GM21360 (cell line): Measurements from ENCODE around the gene RIMS4.
"Not testable (repeated sequence)": the region's sequence is repeated elsewhere in the genome, so short reads cannot be mapped to it uniquely, and the experiment has no call there.

ENCODE experiments used
- ATAC-seq: cut with Tn5 transposase; IDR thresholded peaks from one replicate; pipeline ENCODE4 v1.9.1; 2021; ENCODE audit warnings: mild to moderate bottlenecking, moderate library complexity; ENCODE audit not compliant: unreplicated experiment

Gene RIMS4

DNA sequence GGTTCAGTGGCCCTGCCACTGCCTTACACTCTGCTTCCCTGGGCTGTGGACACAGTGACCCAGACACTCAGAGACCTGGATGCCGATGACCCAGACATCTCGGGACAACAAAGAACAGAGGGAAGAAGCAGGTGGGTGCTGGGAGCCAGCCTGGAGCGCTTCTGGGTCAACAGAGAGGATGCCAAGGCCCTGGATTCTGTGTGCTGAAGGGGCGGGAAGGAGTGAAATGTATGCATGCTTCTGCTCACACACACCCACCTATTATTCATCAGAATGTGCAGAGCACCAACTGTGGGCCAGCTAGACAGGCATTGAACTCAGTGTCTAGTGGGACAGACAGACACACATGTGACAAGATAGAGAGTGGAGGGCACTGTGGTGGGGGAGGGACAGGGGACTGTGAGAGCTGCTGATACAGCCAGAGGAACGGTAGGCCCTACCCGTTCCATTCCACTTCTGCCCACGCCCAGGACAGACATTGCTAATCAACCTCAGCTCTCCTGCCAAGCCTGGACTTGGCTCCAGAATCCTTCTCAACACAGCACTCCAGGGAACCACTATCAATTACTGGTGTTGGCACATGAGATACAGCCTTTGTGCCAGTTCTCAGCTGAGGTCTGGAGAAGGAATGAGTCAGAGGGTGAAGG is 44.5 kb downstream of the RIMS4 start:
- no peak for ATAC-seq

DNA sequence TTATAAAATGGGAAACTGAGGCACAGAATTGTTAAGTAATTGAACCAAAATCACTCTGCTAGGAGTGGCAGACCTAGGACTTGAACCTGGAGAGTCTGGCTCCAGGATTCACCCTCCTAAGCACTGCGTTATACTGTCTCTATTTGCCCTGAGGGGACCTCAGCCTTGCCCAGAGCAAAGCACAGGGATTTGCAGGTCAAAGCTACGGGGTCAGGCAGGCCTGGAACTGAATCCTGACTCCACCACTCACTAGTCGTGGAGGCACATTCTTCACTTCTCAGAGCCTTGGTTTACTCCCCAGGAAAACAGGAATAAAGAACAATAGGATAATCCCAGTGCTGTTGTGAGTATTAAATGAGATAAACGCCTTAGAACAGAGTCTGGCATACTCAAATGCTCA is 45.3 kb downstream of the RIMS4 start:
- ATAC-seq, result no peak

DNA sequence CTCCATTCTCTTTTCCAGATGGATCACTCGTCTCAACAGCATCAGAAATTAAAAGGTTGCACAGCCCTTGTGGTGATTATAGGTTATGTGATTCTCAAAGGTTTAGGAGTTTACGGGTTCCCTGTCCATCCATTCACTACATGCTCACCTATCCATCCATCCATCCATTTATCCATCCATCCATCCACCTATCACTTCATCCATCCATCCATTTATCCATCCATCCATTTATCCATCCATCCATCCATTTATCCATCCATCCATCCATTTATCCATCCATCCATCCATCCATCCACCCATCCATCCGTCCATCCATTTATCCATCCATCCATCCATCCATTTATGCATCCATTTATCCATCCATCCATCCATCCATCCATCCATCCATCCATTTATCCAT is 46.5 kb downstream of the RIMS4 start:
- ATAC-seq, result not testable (repeated sequence)

DNA sequence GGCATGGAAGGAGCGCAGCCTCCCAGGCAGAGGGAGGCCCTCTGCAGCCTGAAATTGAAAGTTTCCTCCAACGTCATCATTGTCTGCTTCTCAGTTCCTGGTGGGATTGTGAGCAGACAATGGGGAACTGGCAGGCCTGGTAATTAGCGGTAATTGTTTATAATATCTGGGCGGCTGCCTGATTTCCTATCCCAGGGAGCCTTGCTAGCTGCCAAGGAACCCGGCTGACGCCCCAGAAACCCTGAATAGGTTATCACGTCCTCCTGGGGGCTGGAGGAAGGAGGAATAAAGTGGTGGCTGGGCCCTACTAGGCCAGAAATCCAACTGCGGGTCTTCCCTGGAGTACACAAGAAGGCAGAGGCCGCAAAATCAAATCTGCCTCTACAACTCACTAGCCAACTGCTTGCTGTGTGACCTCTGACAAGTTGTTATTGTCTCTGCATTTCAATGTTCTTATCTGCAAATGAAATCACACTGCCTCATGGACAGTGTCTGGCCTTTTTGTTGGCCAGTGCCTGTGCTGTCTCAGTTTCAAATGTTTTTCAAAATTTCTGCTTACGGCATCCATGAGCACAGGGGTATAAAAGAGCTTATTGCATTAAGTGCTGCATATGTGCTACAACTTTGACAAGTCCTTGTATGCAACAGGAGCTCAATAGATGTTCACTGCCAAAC is 47.7 kb downstream of the RIMS4 start:
- ATAC-seq, result no peak

DNA sequence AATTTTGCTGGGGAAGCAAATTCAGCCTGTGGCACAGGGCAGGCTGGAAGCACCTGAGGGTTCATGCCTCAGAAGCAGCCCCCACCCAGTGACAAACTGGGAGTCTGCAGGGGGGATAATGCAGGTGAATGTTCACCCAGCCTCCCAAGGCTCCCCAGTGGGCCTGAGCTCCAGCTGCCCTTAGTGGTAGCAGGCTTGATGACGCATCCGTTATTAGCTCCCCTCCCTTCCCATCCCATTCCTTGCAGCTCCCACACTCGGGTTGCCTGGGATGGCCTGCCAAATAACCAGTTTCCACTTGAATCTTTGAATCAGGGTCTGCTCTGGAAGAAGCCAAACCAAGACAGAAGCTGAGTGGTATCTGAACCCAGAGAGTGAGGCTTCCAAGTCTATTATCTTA is 48.9 kb downstream of the RIMS4 start:
- no peak for ATAC-seq

DNA sequence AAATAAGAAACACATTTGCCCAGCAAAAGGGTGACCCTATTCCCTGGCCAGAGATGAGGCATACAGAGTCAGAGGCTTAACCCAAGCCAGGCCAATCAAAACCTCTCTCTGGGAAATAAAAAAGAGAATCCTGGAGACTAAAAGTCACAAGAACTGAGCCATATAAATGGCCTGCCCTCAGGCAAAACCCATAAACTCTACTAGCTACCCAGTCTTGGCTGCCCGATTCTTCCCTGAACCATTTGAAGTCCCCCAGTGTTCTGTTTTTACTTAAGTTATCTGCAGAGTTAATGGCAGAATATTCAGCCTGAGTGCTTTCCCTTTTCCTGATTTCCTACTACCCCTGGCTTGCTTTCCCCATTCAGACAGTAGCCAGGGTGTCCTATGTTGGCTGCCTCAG is 50.8 kb downstream of the RIMS4 start:
- no peak for ATAC-seq

DNA sequence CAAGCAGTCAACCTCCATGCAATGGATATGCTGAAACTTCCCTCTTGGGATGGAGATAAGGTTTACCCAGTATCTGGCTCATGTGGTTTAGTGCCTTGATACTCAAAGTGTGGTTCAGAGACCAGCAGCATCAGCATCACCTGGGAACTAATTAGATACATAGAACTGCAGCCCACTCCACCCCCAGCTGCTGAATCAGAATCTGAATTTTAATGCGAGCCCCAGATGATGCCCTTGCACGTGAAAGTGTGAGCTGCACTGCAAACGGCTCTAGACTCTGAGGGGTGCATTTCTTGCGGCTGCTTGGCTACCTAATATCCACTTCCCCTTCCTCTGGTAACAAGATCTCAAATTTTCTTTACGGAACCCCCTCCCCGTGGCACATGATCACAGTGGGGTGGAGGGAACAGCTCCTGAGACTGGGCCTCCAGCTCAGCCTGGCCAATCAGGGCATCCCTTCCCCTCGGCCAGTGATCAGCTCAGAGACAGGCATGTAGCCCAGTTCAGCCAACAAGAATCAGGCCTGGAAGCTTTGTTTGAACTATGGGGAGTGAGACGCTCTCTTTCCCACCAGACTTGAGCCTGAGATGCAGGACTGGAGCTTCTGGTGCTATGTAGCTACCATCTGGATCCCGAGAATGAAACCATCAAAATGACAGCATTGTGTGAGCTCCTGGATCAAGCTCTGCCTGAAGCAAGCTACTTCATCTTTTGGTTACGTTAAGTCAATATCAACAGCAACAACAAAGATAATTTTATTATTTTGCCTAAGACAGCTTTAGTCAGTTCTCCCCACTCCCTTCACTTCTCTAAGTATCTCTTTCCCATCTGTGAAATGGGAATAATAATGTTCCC is 51.9 kb downstream of the RIMS4 start:
- ATAC-seq, result no peak

DNA sequence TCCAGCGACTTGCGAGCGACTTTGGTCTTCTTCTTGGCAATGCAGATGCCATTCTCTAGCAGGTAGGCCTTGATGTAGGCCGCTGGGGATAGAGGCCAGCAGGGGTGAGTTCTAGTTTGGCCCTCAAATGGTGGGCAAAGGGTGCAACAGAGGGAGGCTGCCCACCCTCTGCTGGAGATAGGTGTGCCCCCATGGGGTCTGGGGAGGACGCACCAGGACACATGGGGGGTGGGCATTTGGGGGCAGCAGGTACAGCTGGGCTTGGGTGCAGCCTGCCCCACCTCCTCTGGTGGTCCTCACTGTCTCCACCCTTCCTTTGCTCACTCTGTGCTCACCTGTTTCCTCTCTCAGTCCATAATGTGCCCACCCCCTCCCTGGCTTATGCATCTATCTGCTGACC is 53.4 kb downstream of the RIMS4 start:
- ATAC-seq, result no peak

DNA sequence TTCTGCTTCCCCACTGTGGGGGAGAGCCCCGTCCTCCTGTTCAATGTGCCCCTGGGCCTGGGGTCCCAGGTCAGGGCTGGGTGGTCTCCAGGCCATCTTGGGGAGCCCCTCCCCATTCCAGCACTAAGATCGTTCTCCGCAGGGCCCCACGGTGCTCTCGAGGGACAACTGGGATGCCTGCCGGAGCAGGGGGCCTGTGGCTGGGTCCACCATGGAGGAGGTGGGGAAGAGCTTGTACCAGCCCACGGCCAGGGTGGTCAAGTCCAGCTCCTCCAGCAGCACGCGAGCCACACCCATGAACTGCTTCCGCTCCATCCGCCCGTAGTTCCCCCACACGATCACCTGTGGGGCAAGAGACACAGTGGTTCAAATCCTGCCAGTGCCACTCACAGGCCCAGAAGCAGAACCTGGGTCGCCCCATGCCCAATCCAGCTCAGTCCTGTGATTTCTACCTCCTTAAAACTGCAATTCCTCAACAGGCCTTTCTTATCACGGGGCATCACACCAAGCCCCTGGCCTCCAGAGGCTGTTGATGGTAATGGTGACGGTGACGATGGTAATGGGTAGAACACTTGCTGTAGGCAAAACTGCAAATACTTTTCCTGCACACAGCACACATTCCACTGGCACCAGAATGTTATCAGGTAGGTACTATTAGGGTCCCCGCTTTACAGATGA is 54.2 kb downstream of the RIMS4 start:
- no peak for ATAC-seq

DNA sequence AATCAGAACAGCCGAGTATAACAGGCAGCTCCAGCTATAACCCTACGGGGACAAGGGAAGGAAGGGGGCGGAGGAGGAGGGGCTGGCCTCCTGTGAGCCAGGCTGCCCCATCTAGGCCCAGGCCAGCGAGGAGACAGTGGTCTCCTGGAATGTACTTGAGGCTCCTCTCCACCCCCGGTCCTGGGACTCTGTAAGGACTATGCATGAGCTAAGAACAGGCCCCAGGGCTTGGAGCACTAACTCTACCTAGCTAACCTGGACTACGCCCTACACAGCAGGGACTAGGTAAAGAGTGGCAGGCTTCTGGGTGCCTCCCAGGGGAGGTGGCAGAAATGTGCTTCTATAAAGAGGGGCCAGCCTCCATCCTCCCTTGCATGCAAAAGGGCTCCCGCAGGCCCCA is 55.8 kb downstream of the RIMS4 start:
- no peak for ATAC-seq

DNA sequence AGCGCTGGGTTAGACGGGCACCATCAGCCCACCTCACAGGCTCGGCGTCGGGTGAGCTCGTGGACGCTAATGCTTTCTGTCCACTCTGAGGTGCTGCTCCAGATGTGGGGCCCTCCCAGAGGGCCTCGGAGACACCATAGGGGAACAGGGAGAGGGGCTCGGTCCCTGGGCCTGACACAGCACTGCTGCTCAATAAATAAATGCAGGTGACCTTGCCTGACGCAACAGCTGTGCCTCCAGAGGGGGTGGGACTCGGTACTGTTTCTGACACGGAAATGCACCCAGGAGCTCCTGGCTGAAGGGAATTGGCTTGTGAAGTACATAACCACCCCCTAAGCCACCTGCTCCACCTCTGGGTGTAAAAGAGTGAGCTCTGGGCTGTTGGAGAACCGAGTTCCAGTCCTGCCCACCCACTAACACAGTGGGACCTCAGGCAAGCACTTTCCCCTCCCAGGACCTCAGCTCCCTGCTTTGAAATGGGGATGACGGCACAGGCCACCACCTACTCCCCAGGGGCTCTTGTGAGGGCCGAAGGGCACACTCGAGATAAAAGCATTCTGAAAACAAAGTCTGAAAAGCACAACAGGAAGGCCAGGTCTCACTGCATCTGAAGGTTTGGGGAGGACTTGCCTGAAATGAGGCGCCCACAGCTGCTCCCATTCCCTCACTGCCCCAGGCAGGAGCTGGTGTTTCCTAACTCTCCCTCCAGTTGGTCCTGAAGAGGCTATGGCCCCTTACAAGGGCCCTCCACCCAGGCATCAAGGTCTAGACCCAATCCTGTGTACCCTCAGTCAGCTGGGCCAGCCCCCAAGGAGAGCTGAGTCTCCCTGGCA is 58.0 kb downstream of the RIMS4 start:
- no peak for ATAC-seq

DNA sequence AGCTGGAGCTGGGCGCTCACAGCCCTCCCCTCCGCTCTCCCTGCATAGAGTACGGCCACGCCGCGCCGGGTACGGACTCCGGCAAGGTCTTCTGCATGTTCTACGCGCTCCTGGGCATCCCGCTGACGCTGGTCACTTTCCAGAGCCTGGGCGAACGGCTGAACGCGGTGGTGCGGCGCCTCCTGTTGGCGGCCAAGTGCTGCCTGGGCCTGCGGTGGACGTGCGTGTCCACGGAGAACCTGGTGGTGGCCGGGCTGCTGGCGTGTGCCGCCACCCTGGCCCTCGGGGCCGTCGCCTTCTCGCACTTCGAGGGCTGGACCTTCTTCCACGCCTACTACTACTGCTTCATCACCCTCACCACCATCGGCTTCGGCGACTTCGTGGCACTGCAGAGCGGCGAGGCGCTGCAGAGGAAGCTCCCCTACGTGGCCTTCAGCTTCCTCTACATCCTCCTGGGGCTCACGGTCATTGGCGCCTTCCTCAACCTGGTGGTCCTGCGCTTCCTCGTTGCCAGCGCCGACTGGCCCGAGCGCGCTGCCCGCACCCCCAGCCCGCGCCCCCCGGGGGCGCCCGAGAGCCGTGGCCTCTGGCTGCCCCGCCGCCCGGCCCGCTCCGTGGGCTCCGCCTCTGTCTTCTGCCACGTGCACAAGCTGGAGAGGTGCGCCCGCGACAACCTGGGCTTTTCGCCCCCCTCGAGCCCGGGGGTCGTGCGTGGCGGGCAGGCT is 60.1 kb downstream of the RIMS4 start:
- ATAC-seq, result no peak

DNA sequence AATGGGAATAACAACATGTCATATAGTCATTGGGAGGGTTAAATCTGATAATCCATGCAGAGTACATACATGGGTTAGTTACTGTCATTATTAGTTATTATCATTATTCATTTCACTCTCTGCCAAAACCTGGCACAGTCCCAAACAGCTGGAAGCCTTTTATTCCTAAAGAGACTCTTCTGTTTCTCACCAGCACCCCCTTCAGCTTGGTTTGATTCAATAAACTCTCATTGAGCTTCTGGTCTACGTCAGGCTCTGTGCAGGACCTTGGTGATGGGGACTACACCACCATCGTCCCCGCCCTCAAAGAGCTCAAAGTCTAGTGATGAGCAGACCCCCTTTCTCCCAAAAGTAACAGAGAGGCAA is 62.4 kb downstream of the RIMS4 start:
- no peak for ATAC-seq

DNA sequence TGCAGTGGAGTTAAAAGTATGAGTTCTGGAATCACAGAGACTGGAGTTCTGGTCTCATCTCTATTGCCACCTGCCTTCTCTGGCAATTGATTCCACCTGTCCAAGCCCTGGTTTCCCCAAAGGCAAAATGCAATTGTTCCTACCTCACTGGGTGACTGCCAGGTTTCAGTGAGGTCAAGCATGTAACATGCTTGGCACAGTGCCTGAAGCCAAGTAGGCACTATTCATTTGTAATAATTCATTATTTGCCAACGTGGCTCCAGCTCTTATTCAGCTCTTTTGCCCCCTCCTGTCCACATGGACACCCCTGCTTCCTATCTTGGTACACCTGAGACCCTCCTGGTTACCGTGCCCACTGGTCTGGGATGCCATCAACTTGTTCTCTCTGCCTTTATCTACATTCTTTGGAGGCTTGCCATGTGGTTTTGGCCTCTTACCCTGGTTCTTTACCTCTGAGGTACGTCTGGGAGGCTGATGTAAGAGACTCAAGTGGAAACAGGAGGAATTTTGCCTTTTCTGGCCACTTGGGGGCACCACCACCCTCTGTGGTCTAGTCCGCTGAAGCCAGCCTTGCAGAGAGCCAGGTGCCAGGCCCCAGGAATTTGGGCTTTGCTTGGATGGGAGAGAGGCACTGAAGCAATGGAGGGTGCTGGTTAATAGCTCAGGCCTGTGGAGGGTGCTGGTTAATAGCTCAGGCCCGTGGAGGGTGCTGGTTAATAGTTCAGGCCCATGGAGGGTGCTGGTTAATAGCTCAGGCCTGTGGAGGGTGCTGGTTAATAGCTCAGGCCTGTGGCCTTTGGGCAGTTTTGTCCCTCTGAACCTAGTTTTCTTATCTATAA is 63.0 kb downstream of the RIMS4 start:
- no peak for ATAC-seq

DNA sequence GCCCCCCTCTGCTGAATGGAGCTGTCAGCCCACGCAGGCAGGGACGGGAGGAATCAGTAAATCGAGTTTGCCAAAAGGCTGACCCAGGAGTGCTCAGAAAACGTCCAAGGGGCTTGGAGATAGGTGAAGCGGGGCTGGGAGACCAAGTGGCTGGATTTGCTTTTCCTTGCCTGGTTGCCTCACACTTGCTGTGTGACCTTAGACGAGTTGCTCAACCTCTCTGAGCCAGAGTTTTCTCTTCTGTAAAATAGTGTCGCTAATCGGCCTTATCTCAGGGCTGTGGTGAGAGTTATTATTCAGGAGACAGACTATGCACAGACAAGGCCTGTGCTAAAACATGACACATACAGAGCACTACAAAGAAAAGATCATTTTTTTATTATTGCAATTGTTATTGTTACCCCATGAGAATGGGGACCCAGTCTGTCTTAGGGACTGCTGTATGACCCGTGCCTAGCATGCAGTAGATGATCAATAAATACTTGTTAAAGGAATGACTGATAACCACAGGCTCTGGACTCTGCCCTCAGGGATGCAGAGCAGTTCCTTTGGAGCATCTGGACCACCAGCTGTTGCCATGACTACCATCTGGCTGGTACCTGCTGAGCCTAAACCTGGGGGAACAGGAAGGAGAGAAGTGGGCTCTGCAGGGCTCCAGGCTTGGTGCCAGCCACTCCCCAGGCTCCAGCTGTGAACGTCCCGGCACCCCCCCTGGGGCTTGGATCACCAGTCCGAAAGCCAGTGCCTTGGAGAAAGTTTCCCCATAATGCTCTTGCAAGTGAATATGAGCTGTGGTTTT is 63.8 kb downstream of the RIMS4 start:
- ATAC-seq, result no peak

DNA sequence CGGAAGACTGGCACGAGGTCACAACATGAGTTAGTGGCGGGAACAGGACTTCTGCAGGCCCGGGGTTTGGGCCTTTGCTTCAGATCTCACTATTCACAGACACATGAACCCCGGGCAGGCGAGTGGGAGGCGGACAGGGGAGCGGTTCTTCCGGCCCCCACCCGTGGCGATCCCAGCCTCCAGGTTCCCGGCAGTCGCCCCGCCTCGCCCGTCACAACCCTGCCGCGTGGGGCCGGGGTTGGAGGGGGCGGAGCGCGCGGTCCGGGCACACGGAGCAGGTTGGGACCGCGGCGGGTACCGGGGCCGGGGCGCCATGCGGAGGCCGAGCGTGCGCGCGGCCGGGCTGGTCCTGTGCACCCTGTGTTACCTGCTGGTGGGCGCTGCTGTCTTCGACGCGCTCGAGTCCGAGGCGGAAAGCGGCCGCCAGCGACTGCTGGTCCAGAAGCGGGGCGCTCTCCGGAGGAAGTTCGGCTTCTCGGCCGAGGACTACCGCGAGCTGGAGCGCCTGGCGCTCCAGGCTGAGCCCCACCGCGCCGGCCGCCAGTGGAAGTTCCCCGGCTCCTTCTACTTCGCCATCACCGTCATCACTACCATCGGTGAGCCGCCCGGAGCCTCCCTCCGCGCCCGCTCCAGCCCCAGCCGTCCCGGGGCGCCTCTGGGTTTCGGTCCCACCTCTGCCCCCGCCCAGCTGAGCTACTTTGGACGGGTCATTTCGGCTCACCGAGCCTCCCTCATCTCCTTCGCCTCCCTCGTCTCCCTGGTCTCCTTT is 64.6 kb downstream of the RIMS4 start, which contains the start of gene KCNK15:
TSS of gene KCNK15 (plus strand) at position 268 of the 769 bp plus-strand sequence. CDS start at position 314, 46 bp downstream.
- no peak for ATAC-seq

DNA sequence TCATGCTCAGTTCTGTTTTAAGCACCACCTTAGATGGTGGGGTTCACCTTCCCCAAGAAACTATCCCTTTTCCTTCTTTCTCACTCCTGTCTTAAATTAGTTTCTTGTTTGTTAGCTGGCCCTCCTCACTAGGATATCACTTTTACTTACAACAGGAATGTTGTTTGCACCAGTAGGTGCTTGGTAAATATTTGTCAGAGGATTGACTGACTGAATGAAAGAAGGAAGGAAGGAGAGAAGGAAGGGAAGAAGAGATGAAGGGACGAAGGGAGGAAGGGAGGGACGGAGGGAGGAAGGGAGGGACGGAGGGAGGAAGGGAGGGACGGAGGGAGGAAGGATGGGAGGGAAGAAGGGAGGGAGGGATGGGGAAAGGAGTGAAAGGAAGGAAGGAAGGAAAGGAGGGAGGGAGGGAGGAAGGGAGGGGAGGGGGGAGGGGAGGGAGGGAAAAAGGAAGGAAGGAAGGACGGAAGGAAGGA is 65.2 kb downstream of the RIMS4 start:
- no peak for ATAC-seq
